ENCODE data around the gene NRG4.
"Not testable (repeated sequence)": the region's sequence is repeated elsewhere in the genome, so short reads cannot be mapped to it uniquely, and the experiment has no call there.

NRG4 gene

GRCh38 chr15:75992897-75993296, 19.3 kb downstream of the NRG4 start:
- DNase-seq (ENCODE audit: low spot score): no peak

GRCh38 chr15:75989875-75990274, 22.3 kb downstream of the NRG4 start:
- no peak for DNase-seq (ENCODE audit: low spot score)

- DNase-seq (ENCODE audit: low spot score): no peak
These were observed 23.2 kb downstream of the NRG4 start for GRCh38 chr15:75989045-75989444.

GRCh38 chr15:75985971-75986370, 26.3 kb downstream of the NRG4 start:
- DNase-seq (ENCODE audit: low spot score): no peak

- DNase-seq (ENCODE audit: low spot score): not testable (repeated sequence)
These were observed 27.5 kb downstream of the NRG4 start for GRCh38 chr15:75984706-75985105.

GRCh38 chr15:75982468-75982867, 29.8 kb downstream of the NRG4 start:
- DNase-seq (ENCODE audit: low spot score): no peak

- DNase-seq (ENCODE audit: low spot score): no peak
These were observed 30.9 kb downstream of the NRG4 start for GRCh38 chr15:75981149-75981815.

GRCh38 chr15:75976766-75977165, 35.5 kb downstream of the NRG4 start:
- not testable (repeated sequence) for DNase-seq (ENCODE audit: low spot score)

- DNase-seq (ENCODE audit: low spot score): peak; percentile 16
These were observed 46.2 kb downstream of the NRG4 start for GRCh38 chr15:75966073-75966472.

GRCh38 chr15:75961331-75961730, 50.9 kb downstream of the NRG4 start:
- no peak for DNase-seq (ENCODE audit: low spot score)

GRCh38 chr15:75955720-75956119, 56.5 kb downstream of the NRG4 start:
- DNase-seq (ENCODE audit: low spot score): no peak

- no peak for DNase-seq (ENCODE audit: low spot score)
These were observed 59.7 kb downstream of the NRG4 start for GRCh38 chr15:75952525-75952924.

- DNase-seq (ENCODE audit: low spot score): no peak
These were observed 63.4 kb downstream of the NRG4 start for GRCh38 chr15:75948761-75949296.

GRCh38 chr15:75947092-75947491, 65.1 kb downstream of the NRG4 start:
- peak; percentile 18 for DNase-seq (ENCODE audit: low spot score)

GRCh38 chr15:75945953-75946352, 66.3 kb downstream of the NRG4 start:
- no peak for DNase-seq (ENCODE audit: low spot score)

- DNase-seq (ENCODE audit: low spot score): no peak
These were observed 68.5 kb downstream of the NRG4 start for GRCh38 chr15:75943713-75944215.

GRCh38 chr15:75943246-75943645, 69.0 kb downstream of the NRG4 start:
- no peak for DNase-seq (ENCODE audit: low spot score)

- no peak for DNase-seq (ENCODE audit: low spot score)
These were observed 69.8 kb downstream of the NRG4 start for GRCh38 chr15:75942464-75942863.

- DNase-seq (ENCODE audit: low spot score): no peak
These were observed 81.4 kb downstream of the NRG4 start for GRCh38 chr15:75930866-75931265.

- DNase-seq (ENCODE audit: low spot score): no peak
These were observed 82.2 kb downstream of the NRG4 start for GRCh38 chr15:75929799-75930565.

- DNase-seq (ENCODE audit: low spot score): no peak
These were observed 83.3 kb downstream of the NRG4 start for GRCh38 chr15:75928680-75929608.

GRCh38 chr15:75927601-75928000, 84.6 kb downstream of the NRG4 start:
- no peak for DNase-seq (ENCODE audit: low spot score)

All from AG08396 (cell line).